ENCODE results near the gene DNAJB13. TPM values are rescaled to one million over a fixed set of nuclear protein-coding genes. Genes with fewer than 3 reads are reported as not detected.

The DNAJB13 gene
- polyA plus RNA-seq, 1 donor from 2014 or later, result not detected

DNA sequence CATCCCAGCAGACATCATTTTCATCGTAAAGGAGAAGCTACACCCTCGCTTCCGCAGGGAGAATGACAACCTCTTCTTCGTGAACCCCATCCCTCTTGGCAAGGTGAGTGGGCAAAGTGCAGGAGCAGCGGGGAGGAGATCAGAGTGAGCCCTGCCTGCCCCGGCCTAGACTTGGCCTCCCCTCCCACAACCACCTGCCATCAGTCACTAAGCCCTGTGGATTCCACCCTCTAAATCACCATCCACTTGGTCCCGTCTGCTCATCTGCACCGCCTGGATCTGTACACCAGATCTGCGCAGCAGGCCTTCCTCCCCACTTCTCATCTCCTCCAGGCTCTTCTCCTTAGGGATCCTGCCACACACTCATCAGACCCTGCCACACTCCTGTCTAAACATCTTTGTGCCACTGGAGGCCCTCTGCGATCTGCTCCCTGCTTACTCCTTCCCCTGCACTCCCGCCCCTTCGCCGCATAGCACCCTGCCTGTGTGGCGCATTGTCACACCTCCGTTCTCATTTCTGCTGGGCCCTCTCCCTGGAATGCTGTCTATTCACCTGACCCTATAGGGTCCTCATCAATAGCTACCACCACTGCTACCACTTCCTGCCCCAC lies 17.6 kb downstream of the DNAJB13 start:
- Histone ChIP-seq H3K9me2 (ENCODE audit: insufficient read depth, low read length) (no peaks in the 10 kb centered on the region), H3K9ac (ENCODE audit: low read length) (no peak overlapping the region), H4K20me1 (ENCODE audit: insufficient read depth) (no peaks in the 10 kb centered on the region), H3F3A (ENCODE audit: insufficient read depth, low read length, poor library complexity, severe bottlenecking) (no peaks in the 10 kb centered on the region), H3K36me3 (ENCODE audit: insufficient read depth, low read length) (no peaks in the 10 kb centered on the region), H3K27me3 (ENCODE audit: insufficient read depth, low read depth, low read length) (no peaks in the 10 kb centered on the region), H3K79me2 (replicated peaks; ENCODE audit: insufficient read depth, low read length) (no peaks in the 10 kb centered on the region), H3K4me3 (ENCODE audit: low read length) (no peak overlapping the region), H3K9me3 (ENCODE audit: low read length) (no peaks in the 10 kb centered on the region), H3K27ac (ENCODE audit: low read length) (no peak overlapping the region), H2AFZ (ENCODE audit: low read depth, low read length) (no peak overlapping the region), H3K4me2 (ENCODE audit: low read length) (no peak overlapping the region)
- TF ChIP-seq, protein P1, sequence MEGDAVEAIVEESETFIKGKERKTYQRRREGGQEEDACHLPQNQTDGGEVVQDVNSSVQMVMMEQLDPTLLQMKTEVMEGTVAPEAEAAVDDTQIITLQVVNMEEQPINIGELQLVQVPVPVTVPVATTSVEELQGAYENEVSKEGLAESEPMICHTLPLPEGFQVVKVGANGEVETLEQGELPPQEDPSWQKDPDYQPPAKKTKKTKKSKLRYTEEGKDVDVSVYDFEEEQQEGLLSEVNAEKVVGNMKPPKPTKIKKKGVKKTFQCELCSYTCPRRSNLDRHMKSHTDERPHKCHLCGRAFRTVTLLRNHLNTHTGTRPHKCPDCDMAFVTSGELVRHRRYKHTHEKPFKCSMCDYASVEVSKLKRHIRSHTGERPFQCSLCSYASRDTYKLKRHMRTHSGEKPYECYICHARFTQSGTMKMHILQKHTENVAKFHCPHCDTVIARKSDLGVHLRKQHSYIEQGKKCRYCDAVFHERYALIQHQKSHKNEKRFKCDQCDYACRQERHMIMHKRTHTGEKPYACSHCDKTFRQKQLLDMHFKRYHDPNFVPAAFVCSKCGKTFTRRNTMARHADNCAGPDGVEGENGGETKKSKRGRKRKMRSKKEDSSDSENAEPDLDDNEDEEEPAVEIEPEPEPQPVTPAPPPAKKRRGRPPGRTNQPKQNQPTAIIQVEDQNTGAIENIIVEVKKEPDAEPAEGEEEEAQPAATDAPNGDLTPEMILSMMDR (IDR thresholded peaks at IDR 0.05; ENCODE audit: poor library complexity, severe bottlenecking), result no peak
- TF ChIP-seq, protein P2, sequence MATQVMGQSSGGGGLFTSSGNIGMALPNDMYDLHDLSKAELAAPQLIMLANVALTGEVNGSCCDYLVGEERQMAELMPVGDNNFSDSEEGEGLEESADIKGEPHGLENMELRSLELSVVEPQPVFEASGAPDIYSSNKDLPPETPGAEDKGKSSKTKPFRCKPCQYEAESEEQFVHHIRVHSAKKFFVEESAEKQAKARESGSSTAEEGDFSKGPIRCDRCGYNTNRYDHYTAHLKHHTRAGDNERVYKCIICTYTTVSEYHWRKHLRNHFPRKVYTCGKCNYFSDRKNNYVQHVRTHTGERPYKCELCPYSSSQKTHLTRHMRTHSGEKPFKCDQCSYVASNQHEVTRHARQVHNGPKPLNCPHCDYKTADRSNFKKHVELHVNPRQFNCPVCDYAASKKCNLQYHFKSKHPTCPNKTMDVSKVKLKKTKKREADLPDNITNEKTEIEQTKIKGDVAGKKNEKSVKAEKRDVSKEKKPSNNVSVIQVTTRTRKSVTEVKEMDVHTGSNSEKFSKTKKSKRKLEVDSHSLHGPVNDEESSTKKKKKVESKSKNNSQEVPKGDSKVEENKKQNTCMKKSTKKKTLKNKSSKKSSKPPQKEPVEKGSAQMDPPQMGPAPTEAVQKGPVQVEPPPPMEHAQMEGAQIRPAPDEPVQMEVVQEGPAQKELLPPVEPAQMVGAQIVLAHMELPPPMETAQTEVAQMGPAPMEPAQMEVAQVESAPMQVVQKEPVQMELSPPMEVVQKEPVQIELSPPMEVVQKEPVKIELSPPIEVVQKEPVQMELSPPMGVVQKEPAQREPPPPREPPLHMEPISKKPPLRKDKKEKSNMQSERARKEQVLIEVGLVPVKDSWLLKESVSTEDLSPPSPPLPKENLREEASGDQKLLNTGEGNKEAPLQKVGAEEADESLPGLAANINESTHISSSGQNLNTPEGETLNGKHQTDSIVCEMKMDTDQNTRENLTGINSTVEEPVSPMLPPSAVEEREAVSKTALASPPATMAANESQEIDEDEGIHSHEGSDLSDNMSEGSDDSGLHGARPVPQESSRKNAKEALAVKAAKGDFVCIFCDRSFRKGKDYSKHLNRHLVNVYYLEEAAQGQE (IDR thresholded peaks at IDR 0.05; ENCODE audit: borderline replicate concordance), result no peak
- TF ChIP-seq SMC3 (conservative IDR thresholded peaks at IDR 0.05; ENCODE audit: poor library complexity) (no peak), EZH2 (IDR thresholded peaks at IDR 0.05; ENCODE audit: borderline replicate concordance, insufficient read depth, low read length, poor library complexity, severe bottlenecking) (no peak), RAD21 (conservative IDR thresholded peaks at IDR 0.05) (no peak), MXI1 (conservative IDR thresholded peaks at IDR 0.05; ENCODE audit: poor library complexity, severe bottlenecking) (no peak), POLR2AphosphoS5 (IDR thresholded peaks at IDR 0.05) (no peak), TAF1 (IDR thresholded peaks at IDR 0.05; ENCODE audit: low read depth) (no peak), EP300 (conservative IDR thresholded peaks at IDR 0.05; ENCODE audit: poor library complexity, severe bottlenecking) (no peak)

DNA sequence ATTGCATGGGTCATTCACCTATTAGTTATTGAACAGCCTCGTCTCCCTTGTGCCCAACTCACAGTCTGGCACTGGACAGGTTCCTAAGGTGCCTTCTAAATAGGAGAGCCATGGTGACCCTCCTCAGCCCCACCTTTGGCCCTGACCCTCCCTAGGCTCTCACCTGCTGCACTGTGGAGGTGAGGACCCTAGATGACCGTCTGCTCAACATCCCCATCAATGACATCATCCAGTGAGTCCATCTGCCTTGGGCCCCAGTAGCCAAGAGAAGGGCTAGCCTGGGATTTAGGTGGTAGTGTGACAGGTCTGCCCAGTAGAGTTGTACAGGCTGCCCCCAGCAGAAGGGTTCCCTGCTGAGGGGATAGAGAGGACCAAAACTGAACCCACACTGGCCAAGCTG lies 18.3 kb downstream of the DNAJB13 start:
- no peaks in the 10 kb centered on the region for H3K9me2 ChIP-seq (ENCODE audit: insufficient read depth, low read length)
- H3K9ac ChIP-seq (ENCODE audit: low read length), result no peak overlapping the region
- no peak overlapping the region for H3K4me3 ChIP-seq (ENCODE audit: low read length)
- no peaks in the 10 kb centered on the region for H4K20me1 ChIP-seq (ENCODE audit: insufficient read depth)
- no peaks in the 10 kb centered on the region for H3K36me3 ChIP-seq (ENCODE audit: insufficient read depth, low read length)
- no peak overlapping the region for H3K4me2 ChIP-seq (ENCODE audit: low read length)
- TF ChIP-seq EZH2 (IDR thresholded peaks at IDR 0.05; ENCODE audit: borderline replicate concordance, insufficient read depth, low read length, poor library complexity, severe bottlenecking), result no peak
- TF ChIP-seq MXI1 (conservative IDR thresholded peaks at IDR 0.05; ENCODE audit: poor library complexity, severe bottlenecking), result no peak
- no peak for TF ChIP-seq SMC3 (conservative IDR thresholded peaks at IDR 0.05; ENCODE audit: poor library complexity)
- TF ChIP-seq, protein P1 (IDR thresholded peaks at IDR 0.05; ENCODE audit: poor library complexity, severe bottlenecking), result no peak
- TF ChIP-seq RAD21 (conservative IDR thresholded peaks at IDR 0.05), result no peak
- TF ChIP-seq EP300 (conservative IDR thresholded peaks at IDR 0.05; ENCODE audit: poor library complexity, severe bottlenecking), result no peak
- no peak for TF ChIP-seq TAF1 (IDR thresholded peaks at IDR 0.05; ENCODE audit: low read depth)
- H3K27me3 ChIP-seq (ENCODE audit: insufficient read depth, low read depth, low read length), result no peaks in the 10 kb centered on the region
- H3K79me2 ChIP-seq (replicated peaks; ENCODE audit: insufficient read depth, low read length), result no peaks in the 10 kb centered on the region
- no peaks in the 10 kb centered on the region for H3F3A ChIP-seq (ENCODE audit: insufficient read depth, low read length, poor library complexity, severe bottlenecking)
- H3K27ac ChIP-seq (ENCODE audit: low read length), result no peak overlapping the region
- H2AFZ ChIP-seq (ENCODE audit: low read depth, low read length), result no peak overlapping the region
- no peaks in the 10 kb centered on the region for H3K9me3 ChIP-seq (ENCODE audit: low read length)
